Astrocyte (in vitro differentiated cells and primary cell): ENCODE data around the gene MKI67. TPM values are rescaled to one million over a fixed set of nuclear protein-coding genes. Genes with fewer than 3 reads are reported as not detected.

Experiments
- total RNA-seq: library from RNA; stranded (reverse); gene quantifications from 2 replicates; pipeline ENCODE4 v1.2.1, GENCODE V29; 2021

MKI67 gene
- total RNA-seq, 1 donor from 2014 or later: 4.6 TPM

Other genes with a start within 250 kb of the MKI67 start
- gene CLRN3, start 233.5 kb downstream of the MKI67 start, total RNA-seq: not detected in 2 replicates
- 14.1 and 15.8 TPM in 2 replicates for gene PTPRE, start 219.3 kb downstream of the MKI67 start, total RNA-seq